Measurements from ENCODE around the gene RNU1-1. TPM values are rescaled to one million over a fixed set of nuclear protein-coding genes. Genes with fewer than 3 reads are reported as not detected.
"Not testable (repeated sequence)": the region's sequence is repeated elsewhere in the genome, so short reads cannot be mapped to it uniquely, and the experiment has no call there.

The RNU1-1 gene
- total and polyA plus RNA-seq, 9 of the 15 experiments (the other 6 are each of a cell fraction or from before 2014, with no cell fraction given) = under 0.01 to 32,823 (median 2,538) TPM; not detected in 4

- WGBS (ENCODE audit: insufficient coverage, low coverage, missing lambda C conversion rate) = 0% methylated on average over 1 of the region's 2 CpGs
- in situ Hi-C loops (cut with MboI) = loop anchor here (10.0 kb wide), 1 partner anchor 184 kb away; no protein-coding TSS in a partner anchor
- POLR2A ChIA-PET; H3K4me3 ChIP-seq; H3K9me3 ChIP-seq (replicated peaks; ENCODE audit: control insufficient read depth, insufficient read depth, low read depth, low read length); FAIRE-seq; H3K79me2 ChIP-seq (ENCODE audit: control insufficient read depth, insufficient read depth, low read length); BruUV-seq (replicated peaks); ATAC-seq; intact Hi-C loops (cut with micrococcal nuclease); H3K36me3 ChIP-seq (ENCODE audit: control insufficient read depth, insufficient read depth, low read length); H3K9me1 ChIP-seq (ENCODE audit: control insufficient read depth, insufficient read depth, low read length); H3K27me3 ChIP-seq (ENCODE audit: control insufficient read depth in 2 of 2, insufficient read depth in 2 of 2, low read length in 2 of 2); H3K4me1 ChIP-seq (replicated peaks in 1 of 2; ENCODE audit: control insufficient read depth in 2 of 2, insufficient read depth in 2 of 2, low read length in 2 of 2); H4K20me1 ChIP-seq (replicated peaks; ENCODE audit: control insufficient read depth, insufficient read depth, low read length); CTCF ChIA-PET (ENCODE audit: low intra/inter-chr PET ratio); H3K9ac ChIP-seq (ENCODE audit: insufficient read depth in 1 of 2, low read depth in 2 of 2, low read length in 2 of 2): not testable (repeated sequence)
- H2AFZ ChIP-seq (ENCODE audit: low read depth, low read length) = peak overlapping the region; percentile 85; the same call in 1 of the 2 replicates
- peak overlapping the region; percentile 61; the same call in 2 of the 3 replicates for H3K27ac ChIP-seq (ENCODE audit: extremely low read depth, low read depth, low read length)
- H3K4me2 ChIP-seq (ENCODE audit: insufficient read depth, low read length) = peak overlapping the region; percentile 23; the same call in 1 of the 2 replicates
- peak in 1 of 4 experiments; percentile 78 for DNase-seq (ENCODE audit: extremely low read depth in 1 of 4, low spot score in 3 of 4)
- 0 out of 2 replicates have a peak, but pooled peaks have one; percentile 28 for TF ChIP-seq FOXJ2 (tag; IDR thresholded peaks at IDR 0.05)
- peak in 1 of 2 experiments; percentile 74; a peak in 3 of 4 replicates for TF ChIP-seq RCOR1 (IDR thresholded peaks at IDR 0.05; ENCODE audit: borderline replicate concordance in 1 of 2, low read depth in 2 of 2, low read length in 2 of 2)
- TF ChIP-seq FOSL1 (tag; conservative IDR thresholded peaks at IDR 0.05) = peak; percentile 21; the same call in 1 of the 2 replicates
- peak; percentile 38; the same call in 1 of the 2 replicates for TF ChIP-seq SMARCE1 (IDR thresholded peaks at IDR 0.05)
- TF ChIP-seq TAL1 (IDR thresholded peaks at IDR 0.05) = peak; percentile 12; the same call in 1 of the 2 replicates
- TF ChIP-seq PML (IDR thresholded peaks at IDR 0.05; ENCODE audit: low read length) = peak; percentile 36; the same call in 1 of the 2 replicates
- TF ChIP-seq, protein P1, sequence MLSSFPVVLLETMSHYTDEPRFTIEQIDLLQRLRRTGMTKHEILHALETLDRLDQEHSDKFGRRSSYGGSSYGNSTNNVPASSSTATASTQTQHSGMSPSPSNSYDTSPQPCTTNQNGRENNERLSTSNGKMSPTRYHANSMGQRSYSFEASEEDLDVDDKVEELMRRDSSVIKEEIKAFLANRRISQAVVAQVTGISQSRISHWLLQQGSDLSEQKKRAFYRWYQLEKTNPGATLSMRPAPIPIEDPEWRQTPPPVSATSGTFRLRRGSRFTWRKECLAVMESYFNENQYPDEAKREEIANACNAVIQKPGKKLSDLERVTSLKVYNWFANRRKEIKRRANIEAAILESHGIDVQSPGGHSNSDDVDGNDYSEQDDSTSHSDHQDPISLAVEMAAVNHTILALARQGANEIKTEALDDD (IDR thresholded peaks at IDR 0.05) = peak; percentile 92
- TF ChIP-seq TCF3 (CRISPR knock-in tag; IDR thresholded peaks at IDR 0.05) = peak; percentile 50; the same call in 1 of the 2 replicates
- TF ChIP-seq, protein P2, sequence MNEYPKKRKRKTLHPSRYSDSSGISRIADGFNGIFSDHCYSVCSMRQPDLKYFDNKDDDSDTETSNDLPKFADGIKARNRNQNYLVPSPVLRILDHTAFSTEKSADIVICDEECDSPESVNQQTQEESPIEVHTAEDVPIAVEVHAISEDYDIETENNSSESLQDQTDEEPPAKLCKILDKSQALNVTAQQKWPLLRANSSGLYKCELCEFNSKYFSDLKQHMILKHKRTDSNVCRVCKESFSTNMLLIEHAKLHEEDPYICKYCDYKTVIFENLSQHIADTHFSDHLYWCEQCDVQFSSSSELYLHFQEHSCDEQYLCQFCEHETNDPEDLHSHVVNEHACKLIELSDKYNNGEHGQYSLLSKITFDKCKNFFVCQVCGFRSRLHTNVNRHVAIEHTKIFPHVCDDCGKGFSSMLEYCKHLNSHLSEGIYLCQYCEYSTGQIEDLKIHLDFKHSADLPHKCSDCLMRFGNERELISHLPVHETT (CRISPR knock-in tag; conservative IDR thresholded peaks at IDR 0.05 in 1 of 2, IDR thresholded peaks at IDR 0.05 in 1 of 2) = peak in 1 of 2 experiments; percentile 20; a peak in 1 of 4 replicates
- 0 out of 2 replicates have a peak, but pooled peaks have one; percentile 10 for TF ChIP-seq CEBPB (tag; IDR thresholded peaks at IDR 0.05)
- peak; percentile 45 to 57; a peak in 3 of 4 replicates for TF ChIP-seq NRF1 (conservative IDR thresholded peaks at IDR 0.05 in 1 of 2, IDR thresholded peaks at IDR 0.05 in 1 of 2)
- 0 out of 2 replicates have a peak, but pooled peaks have one; percentile 24 for TF ChIP-seq CBFA2T3 (IDR thresholded peaks at IDR 0.05)
- peak; percentile 22; the same call in 1 of the 2 replicates for TF ChIP-seq CREM (IDR thresholded peaks at IDR 0.05; ENCODE audit: low read depth)
- peak; percentile 56 for TF ChIP-seq EP300 (IDR thresholded peaks at IDR 0.05; ENCODE audit: low read length)
- TF ChIP-seq RNF2 (IDR thresholded peaks at IDR 0.05) = peak; percentile 63
- TF ChIP-seq GABPA (tag; conservative IDR thresholded peaks at IDR 0.05; ENCODE audit: low read depth) = peak; percentile 63
- 0 out of 2 replicates have a peak, but pooled peaks have one; percentile 35 for TF ChIP-seq LEF1 (IDR thresholded peaks at IDR 0.05)
- peak in 1 of 2 experiments; percentile 29; a peak in 1 of 3 replicates for TF ChIP-seq CBX3 (IDR thresholded peaks at IDR 0.05; ENCODE audit: borderline replicate concordance in 1 of 2, low read length in 2 of 2)
- peak; percentile 49; the same call in 1 of the 2 replicates for TF ChIP-seq SMARCA4 (IDR thresholded peaks at IDR 0.05)
- TF ChIP-seq ZFP1 (CRISPR knock-in tag; IDR thresholded peaks at IDR 0.05) = peak; percentile 60; the same call in 1 of the 2 replicates
- peak; percentile 70 to 79 for TF ChIP-seq FOXK2 (conservative IDR thresholded peaks at IDR 0.05 in 1 of 2, IDR thresholded peaks at IDR 0.05 in 1 of 2; ENCODE audit: low read depth in 2 of 2)
- TF ChIP-seq L3MBTL2 (IDR thresholded peaks at IDR 0.05) = peak; percentile 30; the same call in 1 of the 2 replicates
- peak; percentile 87 for TF ChIP-seq ZNF384 (IDR thresholded peaks at IDR 0.05; ENCODE audit: low read depth, low read length)
Observed at GRCh38 chr1:16540421-16540893, 26.4 kb upstream of the RNU1-1 start.
